C4-2B (cell line): ENCODE measurements around the gene PTX4.
"Not testable (repeated sequence)": the region's sequence is repeated elsewhere in the genome, so short reads cannot be mapped to it uniquely, and the experiment has no call there.

ENCODE experiments used
- H3K27ac ChIP-seq: fragments of 450-650 bp; 2 replicates; pipeline ENCODE4 v1.5.1; 2017
- CTCF ChIP-seq: fragments of 450-650 bp; conservative IDR thresholded peaks from 2 replicates; pipeline ENCODE4 v1.5.1; 2017; ENCODE audit warnings: mild to moderate bottlenecking
- ZFX ChIP-seq: fragments of 450-650 bp; IDR thresholded peaks from 2 replicates; pipeline ENCODE4 v1.6.1; 2017

Gene PTX4

GRCh38 chr16:1485847-1486496, 2.8 kb downstream of the PTX4 start:
- no peak overlapping the region for H3K27ac ChIP-seq
- TF ChIP-seq CTCF (no peak), ZFX (no peak)

GRCh38 chr16:1481906-1482835, 6.6 kb downstream of the PTX4 start:
- no peak overlapping the region for H3K27ac ChIP-seq
- no peak for TF ChIP-seq ZFX

GRCh38 chr16:1478937-1479336, 9.8 kb downstream of the PTX4 start:
- not testable (repeated sequence) for H3K27ac ChIP-seq

GRCh38 chr16:1477033-1477432, 11.7 kb downstream of the PTX4 start:
- no peak overlapping the region for H3K27ac ChIP-seq
- TF ChIP-seq ZFX (no peak), CTCF (no peak)

GRCh38 chr16:1475552-1476114, 13.1 kb downstream of the PTX4 start:
- peak overlapping the region; percentile 92 for H3K27ac ChIP-seq
- TF ChIP-seq CTCF, result no peak
- TF ChIP-seq ZFX, result no peak

- TF ChIP-seq ZFX (peak; percentile 95), CTCF (no peak)
- peak within 1 kb of the TSS; percentile 92 for H3K27ac ChIP-seq
These were observed 13.8 kb downstream of the PTX4 start, which contains the start of gene CLCN7 for GRCh38 chr16:1474796-1475551. Gene CLCN7 (minus strand): TSS chr16:1475028. CDS start chr16:1474974, 54 bp downstream.

- peak overlapping the region; percentile 92 for H3K27ac ChIP-seq
- no peak for TF ChIP-seq CTCF
- no peak for TF ChIP-seq ZFX
These were observed 14.5 kb downstream of the PTX4 start for GRCh38 chr16:1474082-1474795.
